A673 (cell line): ENCODE data around the gene JCAD. TPM values are rescaled to one million over a fixed set of nuclear protein-coding genes. Genes with fewer than 3 reads are reported as not detected.

Experiments used
- BruUV-seq: library from RNA; stranded (reverse); fragments of 400-500 nt; replicated peaks from 2 replicates; lab custom pipeline; 2021; lab: Mats Ljungman, UMichigan
- CTCF ChIA-PET: fragments of 300-600 bp; sonication (Branson Sonifier 250); formaldehyde crosslinking; loops from one replicate; lab custom pipeline; 2022; ENCODE audit warnings: antibody characterized with exemption; lab: Charles Lee
- POLR2A ChIA-PET: fragments of 300-600 bp; sonication (Branson Sonifier 250); formaldehyde crosslinking; loops from one replicate; lab custom pipeline; 2022; ENCODE audit warnings: antibody characterized with exemption; ENCODE audit not compliant: low non-redundant PET; lab: Charles Lee
- DNase-seq: peaks from one replicate; pipeline ENCODE4 v3.0.0-alpha.2; 2015; ENCODE audit warnings: low spot score
- H3K27ac ChIP-seq: fragments of 200-600 bp; sonication (generic); 2 replicates; pipeline ENCODE4 v1.5.1; 2016; ENCODE audit warnings: mixed run types, low read depth, mild to moderate bottlenecking, mixed read lengths, antibody characterized with exemption, low read length; ENCODE audit not compliant: poor library complexity, severe bottlenecking
- H3K27me3 ChIP-seq: fragments of 200-600 bp; sonication (generic); replicated peaks from 2 replicates; pipeline ENCODE4 v1.6.1; 2017; ENCODE audit warnings: mixed run types, low read depth, mild to moderate bottlenecking, mixed read lengths, antibody characterized with exemption, low read length; ENCODE audit not compliant: insufficient read depth, poor library complexity
- H3K36me3 ChIP-seq: fragments of 200-600 bp; sonication (generic); 2 replicates; pipeline ENCODE4 v1.6.1; 2016; ENCODE audit warnings: mixed run types, mild to moderate bottlenecking, mixed read lengths, antibody characterized with exemption, low read length; ENCODE audit not compliant: insufficient read depth, poor library complexity, severe bottlenecking
- H3K4me1 ChIP-seq: fragments of 200-600 bp; sonication (generic); 2 replicates; pipeline ENCODE4 v1.6.1; 2017; ENCODE audit warnings: mixed run types, mild to moderate bottlenecking, mixed read lengths, antibody characterized with exemption, low read length; ENCODE audit not compliant: insufficient read depth, poor library complexity, severe bottlenecking
- H3K4me3 ChIP-seq: fragments of 200-600 bp; sonication (generic); 2 replicates; pipeline ENCODE4 v1.5.1; 2016; ENCODE audit warnings: low read depth, mixed run types, mild to moderate bottlenecking, mixed read lengths, low read length; ENCODE audit not compliant: poor library complexity, severe bottlenecking
- H3K9me3 ChIP-seq: fragments of 200-600 bp; sonication (generic); 2 replicates; pipeline ENCODE4 v1.6.1; 2016; ENCODE audit warnings: mixed run types, low read depth, mild to moderate bottlenecking, mixed read lengths, antibody characterized with exemption, low read length; ENCODE audit not compliant: poor library complexity, severe bottlenecking
- EZH2 ChIP-seq: fragments of 200-600 bp; sonication (generic); IDR thresholded peaks from 2 replicates; pipeline ENCODE4 v1.6.1; 2017; ENCODE audit warnings: borderline replicate concordance, low read depth, mild to moderate bottlenecking, mixed read lengths, antibody characterized with exemption, low read length; ENCODE audit not compliant: poor library complexity, severe bottlenecking
- intact Hi-C: fragments of 100-400 bp; cut with micrococcal nuclease; formaldehyde crosslinking; loops from one replicate; pipeline ENCODE4 v1.10.0; 2022; ENCODE audit not compliant: unreplicated experiment
- total RNA-seq: library from RNA; stranded (reverse); gene quantifications from 2 replicates; pipeline ENCODE4 v1.2.3, GENCODE V29; 2021
- TF ChIP-seq, protein P1 (sequence below): fragments of 300-800, 200-600 bp; sonication (generic); conservative IDR thresholded peaks from 2 replicates; pipeline ENCODE4 v1.5.1; 2017; ENCODE audit warnings: low read depth, mild to moderate bottlenecking, antibody characterized with exemption, low read length, moderate library complexity, mixed read lengths

Gene JCAD
- total RNA-seq, 1 experiment from 2014 or later = 65.8 TPM

GRCh38 chr10:30032125-30032524, 27.3 kb downstream of the JCAD start:
- Histone ChIP-seq H3K27me3 (no peaks in the 10 kb centered on the region), H3K4me3 (no peak overlapping the region), H3K27ac (no peak overlapping the region), H3K9me3 (no peaks in the 10 kb centered on the region), H3K4me1 (no peaks in the 10 kb centered on the region), H3K36me3 (peaks cover 55% of the 10 kb centered on the region)
- intact Hi-C loops = no loop called here
- no TSS peak for BruUV-seq
- no peak for TF ChIP-seq EZH2
- TF ChIP-seq, protein P1, sequence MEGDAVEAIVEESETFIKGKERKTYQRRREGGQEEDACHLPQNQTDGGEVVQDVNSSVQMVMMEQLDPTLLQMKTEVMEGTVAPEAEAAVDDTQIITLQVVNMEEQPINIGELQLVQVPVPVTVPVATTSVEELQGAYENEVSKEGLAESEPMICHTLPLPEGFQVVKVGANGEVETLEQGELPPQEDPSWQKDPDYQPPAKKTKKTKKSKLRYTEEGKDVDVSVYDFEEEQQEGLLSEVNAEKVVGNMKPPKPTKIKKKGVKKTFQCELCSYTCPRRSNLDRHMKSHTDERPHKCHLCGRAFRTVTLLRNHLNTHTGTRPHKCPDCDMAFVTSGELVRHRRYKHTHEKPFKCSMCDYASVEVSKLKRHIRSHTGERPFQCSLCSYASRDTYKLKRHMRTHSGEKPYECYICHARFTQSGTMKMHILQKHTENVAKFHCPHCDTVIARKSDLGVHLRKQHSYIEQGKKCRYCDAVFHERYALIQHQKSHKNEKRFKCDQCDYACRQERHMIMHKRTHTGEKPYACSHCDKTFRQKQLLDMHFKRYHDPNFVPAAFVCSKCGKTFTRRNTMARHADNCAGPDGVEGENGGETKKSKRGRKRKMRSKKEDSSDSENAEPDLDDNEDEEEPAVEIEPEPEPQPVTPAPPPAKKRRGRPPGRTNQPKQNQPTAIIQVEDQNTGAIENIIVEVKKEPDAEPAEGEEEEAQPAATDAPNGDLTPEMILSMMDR = no peak
- CTCF ChIA-PET = no interaction called here
- POLR2A ChIA-PET = interaction anchor here (0.6 kb wide), 1 partner anchor 65 kb away, joined by 3 read pairs; no protein-coding TSS in a partner anchor
- DNase-seq = no peak

DNA sequence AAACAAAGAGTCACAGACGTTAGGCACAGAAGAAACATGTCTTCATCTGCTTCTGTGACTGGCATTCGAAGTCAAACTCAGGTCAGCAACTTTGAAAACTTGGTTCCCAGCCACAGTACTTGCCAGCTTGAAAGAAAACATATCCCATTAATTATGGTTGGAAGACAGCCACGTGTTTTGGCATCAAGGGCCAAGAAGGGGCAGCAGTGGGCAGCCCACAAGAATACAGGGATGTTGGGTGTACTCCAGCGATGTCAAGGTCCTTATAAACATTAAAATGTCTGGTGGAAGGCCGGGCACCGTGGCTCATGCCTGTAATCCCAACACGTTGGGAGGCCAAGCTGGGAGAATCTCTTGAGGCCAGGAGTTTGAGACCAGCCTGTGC, 29.5 kb downstream of the JCAD start:
- no peaks in the 10 kb centered on the region for H3K9me3 ChIP-seq
- TF ChIP-seq EZH2 = no peak
- TF ChIP-seq, protein P1 = no peak
- CTCF ChIA-PET = no interaction called here
- no peak overlapping the region for H3K27ac ChIP-seq
- H3K4me3 ChIP-seq = no peak overlapping the region
- H3K4me1 ChIP-seq = no peaks in the 10 kb centered on the region
- BruUV-seq = no TSS peak
- POLR2A ChIA-PET = no interaction called here
- H3K36me3 ChIP-seq = peaks cover 56% of the 10 kb centered on the region
- intact Hi-C loops = no loop called here
- no peaks in the 10 kb centered on the region for H3K27me3 ChIP-seq
- no peak for DNase-seq

DNA sequence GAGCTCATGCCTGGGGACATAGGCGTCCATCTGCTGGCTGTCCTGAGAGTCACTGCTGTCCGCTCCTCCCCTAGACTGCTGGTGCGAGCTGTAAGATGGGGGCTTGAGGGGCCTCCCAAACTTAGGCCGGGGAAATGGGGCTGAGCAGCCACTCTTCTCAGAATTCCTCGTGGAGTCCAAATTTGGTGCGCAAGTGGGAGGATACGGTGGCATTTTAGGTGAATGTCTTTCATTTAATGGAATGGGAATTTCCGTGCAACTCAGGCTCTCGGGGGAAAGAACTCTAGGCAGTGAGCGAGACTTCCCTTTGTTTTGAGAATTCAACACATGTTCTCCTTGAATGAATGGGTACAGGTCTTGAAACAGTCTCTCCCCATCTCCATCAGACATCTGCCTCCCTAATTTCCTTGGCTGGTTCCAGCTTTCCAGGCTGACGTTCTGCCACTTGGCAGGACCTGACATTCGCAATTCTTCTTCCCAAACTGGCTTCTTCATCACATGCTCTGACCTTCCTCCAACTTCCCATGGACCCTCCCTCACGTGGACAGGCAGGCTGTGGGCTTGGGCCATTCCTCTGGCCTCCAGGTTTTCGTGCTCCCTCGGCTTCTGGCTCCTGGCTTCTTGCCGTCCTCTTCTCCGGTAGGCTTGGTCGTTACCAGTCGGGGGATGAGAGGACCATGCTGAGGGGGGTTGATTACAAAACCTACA, 30.1 kb downstream of the JCAD start:
- H3K27ac ChIP-seq = no peak overlapping the region
- H3K4me3 ChIP-seq = no peak overlapping the region
- no peak for TF ChIP-seq EZH2
- TF ChIP-seq, protein P1 = no peak
- no TSS peak for BruUV-seq
- DNase-seq = no peak
- no peaks in the 10 kb centered on the region for H3K4me1 ChIP-seq
- no peaks in the 10 kb centered on the region for H3K27me3 ChIP-seq
- ChIA-PET CTCF (no interaction called here), POLR2A (no interaction called here)
- intact Hi-C loops = no loop called here
- H3K36me3 ChIP-seq = peaks cover 52% of the 10 kb centered on the region
- H3K9me3 ChIP-seq = no peaks in the 10 kb centered on the region
